HG02885 (cell line): Measurements from ENCODE around the gene CHST8.

Source experiments
- ATAC-seq: cut with Tn5 transposase; IDR thresholded peaks from one replicate; pipeline ENCODE4 v1.9.1; 2021; ENCODE audit warnings: mild to moderate bottlenecking; ENCODE audit not compliant: unreplicated experiment, poor library complexity

The CHST8 gene

GRCh38 chr19:33668968-33669367, 47.2 kb downstream of the CHST8 start:
- ATAC-seq = no peak

- ATAC-seq = no peak
Observed at GRCh38 chr19:33669376-33669775, 47.6 kb downstream of the CHST8 start.

GRCh38 chr19:33670398-33670797, 48.6 kb downstream of the CHST8 start:
- ATAC-seq = no peak

GRCh38 chr19:33671211-33671610, 49.5 kb downstream of the CHST8 start:
- no peak for ATAC-seq

DNA sequence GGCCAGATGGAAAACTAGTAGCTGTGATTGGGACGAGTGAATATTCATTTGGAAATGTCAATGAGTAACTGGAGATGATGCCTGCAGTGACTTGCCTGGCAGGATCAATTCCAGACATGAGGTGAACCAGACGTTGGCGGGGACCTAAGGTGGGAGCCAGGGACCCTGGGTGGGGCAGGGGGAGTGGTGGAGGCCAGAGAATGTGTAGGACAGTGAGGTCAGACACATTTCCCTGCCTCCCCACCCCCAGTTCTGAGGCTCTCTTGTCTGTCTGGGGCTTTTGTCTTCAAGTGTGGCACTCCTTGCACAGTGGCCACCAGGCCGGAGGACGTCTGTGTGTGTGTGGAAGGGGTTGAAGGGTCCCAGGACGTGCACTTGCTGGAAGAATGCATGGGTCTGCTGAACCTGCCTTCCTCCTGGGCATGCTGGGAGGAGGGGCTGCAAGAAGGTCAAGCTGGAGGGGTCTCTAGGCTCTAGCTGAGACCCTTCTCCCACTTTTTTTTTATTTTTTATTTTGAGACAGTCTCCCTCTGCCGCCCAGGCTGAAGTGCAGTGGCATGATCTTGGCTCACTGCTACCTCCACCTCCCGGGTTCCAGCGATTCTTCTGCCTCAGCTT, 51.6 kb downstream of the CHST8 start:
- no peak for ATAC-seq

DNA sequence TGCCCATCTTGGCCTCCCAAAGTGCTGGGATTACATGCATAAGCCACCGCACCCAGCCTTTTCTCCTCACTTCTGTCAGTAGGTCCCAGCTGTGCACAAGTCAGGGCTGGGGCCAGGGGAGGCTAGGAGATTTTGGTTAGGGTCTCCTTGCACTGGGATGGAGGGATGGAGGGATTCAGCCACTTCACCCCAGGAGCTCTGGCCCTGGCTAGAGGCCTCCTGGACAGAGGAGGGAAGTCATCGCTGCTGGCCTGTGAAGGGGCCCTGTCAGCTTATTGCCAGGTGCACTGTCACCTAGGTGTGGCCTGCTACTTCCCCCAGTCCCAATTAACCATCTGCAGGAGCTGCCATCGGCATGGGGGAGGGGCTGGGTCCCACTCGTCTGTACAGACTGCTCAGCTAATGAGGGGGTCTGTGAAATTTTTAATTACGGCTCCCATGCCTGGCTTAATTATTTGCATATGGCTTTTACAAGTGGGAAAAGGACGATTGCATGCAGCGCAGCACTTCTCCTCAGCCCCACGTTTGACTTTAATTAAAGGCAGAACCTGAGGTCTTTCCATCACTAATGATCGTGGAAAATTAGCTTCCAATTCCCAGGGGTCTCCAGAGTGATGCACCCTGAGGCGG, 52.4 kb downstream of the CHST8 start:
- no peak for ATAC-seq

- no peak for ATAC-seq
Observed at GRCh38 chr19:33674626-33675367, 53.0 kb downstream of the CHST8 start.

DNA sequence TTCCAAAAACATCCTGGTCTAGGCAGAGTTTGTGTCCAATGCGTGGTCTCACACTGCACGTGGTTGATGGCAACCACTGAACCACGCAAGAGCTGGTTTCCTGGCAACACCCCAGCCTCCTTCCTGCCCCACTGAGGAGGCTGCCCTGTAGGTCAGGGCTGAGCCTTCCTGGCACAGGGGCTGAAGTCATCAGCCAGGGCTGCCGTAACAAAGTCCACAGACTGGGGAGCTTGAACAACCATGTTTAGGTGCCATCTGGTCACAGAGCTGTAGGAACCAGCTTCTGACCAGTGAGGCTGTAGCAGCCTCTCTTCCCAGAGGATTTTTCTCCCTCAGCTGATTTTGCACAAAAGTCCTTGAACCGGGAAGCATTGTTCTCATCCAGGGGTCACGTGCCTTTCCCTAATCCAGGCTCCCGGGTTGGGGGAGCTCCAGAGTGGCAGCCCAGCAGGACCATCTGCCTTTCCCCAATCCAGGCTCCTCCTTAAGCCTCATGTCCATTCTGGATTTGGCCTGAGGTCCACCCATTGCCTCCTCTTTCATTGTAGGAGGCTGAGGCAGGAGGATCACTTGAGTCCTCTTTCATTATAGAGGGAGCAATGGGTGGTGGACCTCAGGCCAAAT, 53.9 kb downstream of the CHST8 start:
- no peak for ATAC-seq

DNA sequence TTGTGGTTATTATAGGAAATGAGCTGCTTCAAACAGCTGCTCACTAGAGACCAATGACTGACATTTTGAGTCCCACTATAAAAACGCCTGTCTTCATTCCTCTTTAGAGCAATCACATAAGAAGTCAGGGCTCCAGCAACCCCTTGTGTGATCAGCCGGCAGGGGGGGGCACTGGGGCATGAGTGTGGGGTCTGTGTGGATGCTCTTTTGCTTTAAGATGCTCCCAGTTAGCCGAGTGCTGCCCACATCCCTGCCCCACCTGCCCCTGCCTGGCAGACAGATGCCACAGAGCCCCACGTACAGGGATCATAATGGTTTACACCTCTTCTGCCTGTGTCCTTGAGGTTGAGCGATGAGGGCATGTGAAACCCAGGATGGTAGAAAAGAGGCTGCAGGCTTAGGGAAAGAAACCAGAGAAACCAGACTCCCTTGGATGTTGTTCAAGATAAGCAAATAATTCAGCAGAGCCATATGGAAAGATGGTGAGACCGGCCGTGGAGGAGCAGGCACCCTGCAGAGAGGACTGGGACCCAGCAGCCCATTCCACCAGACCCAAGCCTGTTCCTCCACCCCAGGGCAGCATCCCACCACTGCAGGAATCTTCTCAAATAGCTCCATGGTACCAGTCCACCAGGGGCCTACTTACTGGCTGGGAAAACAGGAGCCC, 55.4 kb downstream of the CHST8 start:
- ATAC-seq = no peak

- ATAC-seq = no peak
Observed at GRCh38 chr19:33677745-33678426, 56.1 kb downstream of the CHST8 start.

DNA sequence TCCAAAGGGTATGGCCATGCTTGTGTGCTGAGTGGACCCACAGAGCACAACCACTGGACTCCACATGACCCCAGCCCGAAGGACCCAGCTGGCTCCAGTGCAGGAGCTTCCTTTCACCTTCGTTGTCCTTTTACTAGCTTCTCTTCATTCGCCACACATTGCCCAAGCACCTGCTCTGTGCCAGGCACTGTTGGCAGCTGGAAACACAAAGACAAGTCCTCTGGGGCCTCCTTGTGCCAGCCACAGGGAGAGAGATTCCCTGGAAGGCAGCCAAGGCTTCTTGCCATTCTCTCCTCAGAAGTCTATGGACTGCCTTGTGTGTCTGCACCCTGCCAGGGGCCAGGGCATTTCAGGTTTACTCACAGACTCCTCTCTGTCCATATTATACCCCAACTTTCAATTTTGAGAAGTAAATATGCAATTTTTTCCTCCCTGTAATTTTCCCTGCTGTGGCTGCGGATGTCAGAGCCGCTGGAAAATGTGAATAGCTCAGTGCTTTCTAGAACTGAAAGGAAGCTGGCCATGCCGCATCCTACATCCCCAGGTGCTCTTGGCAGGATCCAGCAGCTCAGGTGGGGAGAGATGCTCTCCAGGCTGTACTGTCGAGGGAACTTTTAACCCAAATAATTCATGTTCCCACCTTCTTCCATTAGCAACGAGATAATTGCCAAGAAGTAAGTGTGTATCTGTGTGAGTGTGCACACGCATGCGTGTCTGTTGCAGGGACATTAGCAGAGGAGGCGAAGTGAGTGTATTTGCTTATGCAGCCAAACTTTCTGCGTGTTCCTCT, 57.2 kb downstream of the CHST8 start:
- ATAC-seq = no peak

DNA sequence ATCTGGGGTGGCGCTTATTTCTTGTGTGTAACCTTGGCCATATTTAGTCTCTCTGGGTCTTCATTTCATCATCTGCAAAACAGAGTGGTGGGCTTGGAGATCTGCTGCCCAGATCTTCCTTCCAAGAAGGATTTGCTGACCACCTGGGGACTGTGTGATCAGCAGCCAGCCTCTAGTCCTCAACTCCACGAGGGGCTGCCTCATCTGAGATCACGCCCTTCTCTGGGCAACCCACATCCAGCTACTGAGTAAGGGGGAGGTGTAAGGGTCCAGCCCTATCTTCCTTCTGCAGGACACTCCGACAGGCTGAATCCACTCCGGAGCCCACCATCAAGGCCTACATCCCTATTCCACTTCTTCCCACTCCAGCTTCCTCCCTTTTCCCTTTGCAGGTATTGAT, 57.9 kb downstream of the CHST8 start:
- ATAC-seq = no peak

GRCh38 chr19:33681081-33681680, 59.4 kb downstream of the CHST8 start:
- ATAC-seq = no peak

DNA sequence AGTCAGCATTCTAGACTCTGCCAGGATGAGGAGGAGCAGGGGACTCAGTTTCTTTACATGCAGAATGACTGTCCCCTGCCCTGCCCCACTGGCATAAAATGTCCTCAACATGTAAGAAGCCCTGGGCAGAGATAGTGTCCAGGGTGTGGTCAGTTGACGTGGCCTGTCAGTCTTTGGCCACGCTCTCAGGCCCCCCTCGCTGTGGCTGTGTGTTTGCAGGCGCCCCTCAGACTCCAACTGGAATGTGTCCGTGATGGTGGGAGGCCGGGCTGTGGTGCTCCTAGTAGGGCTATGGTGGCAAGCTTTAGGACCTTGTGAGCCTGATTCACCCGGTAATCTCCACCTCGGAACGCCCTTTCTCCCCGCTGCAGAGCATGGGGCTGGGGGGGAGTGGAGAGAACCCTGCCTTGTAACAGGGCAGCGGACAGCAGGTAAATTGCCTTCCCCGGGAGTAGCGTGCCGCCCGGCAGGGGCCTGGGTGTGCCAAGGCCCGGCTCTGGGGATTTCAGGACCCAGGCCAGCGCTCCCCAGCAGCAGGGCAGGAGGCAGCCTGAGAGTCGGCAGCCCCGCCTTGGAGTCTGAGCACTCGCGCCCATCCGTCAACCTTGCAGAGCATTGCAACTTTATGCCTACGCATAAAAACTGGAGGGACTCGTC, 62.3 kb downstream of the CHST8 start:
- no peak for ATAC-seq

- no peak for ATAC-seq
Observed at GRCh38 chr19:33684538-33685232, 62.9 kb downstream of the CHST8 start.

DNA sequence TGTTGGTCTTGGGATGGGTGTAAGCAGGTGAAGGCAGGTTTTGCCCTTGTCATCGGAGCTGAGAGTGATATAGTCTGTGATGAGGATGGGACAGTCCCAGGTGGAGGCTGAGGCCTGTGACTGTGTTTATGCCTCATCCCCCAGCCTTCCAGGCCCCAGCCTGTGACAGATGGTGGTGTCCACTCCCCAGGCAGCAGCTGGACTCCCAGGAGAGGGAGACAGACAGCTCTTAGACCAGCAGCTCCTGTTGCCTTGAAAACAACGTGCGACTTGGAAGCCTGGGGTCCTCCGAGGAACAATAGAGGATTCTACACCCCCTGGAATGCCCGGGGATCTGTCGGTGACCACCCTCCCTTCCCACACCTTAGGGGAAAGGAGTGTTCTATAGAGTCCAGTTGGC, 63.8 kb downstream of the CHST8 start:
- ATAC-seq = no peak

DNA sequence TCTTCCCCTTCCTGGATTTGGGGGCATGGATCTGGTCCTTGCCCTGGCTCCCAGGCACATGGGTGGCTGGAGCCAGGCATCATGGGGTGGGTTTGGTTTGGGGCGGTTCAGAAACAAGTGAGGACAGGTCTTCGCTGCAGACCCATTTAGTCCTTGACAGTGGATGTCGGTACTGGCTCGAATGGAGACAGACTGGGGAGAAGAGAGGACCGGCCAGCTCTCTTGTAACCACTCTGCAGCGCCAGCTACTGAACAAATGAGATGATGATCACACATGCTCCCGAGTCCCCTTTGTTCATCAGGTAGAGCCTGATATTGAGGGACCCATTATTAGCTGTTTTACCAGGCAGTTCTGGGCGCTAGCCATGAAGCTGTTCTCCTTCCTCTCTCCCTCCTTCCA, 64.5 kb downstream of the CHST8 start:
- no peak for ATAC-seq
